CD4-positive, alpha-beta T cell treated with Interleukin-21 for 1 hour (primary cell): ENCODE measurements around the gene CD46.

ENCODE experiments used
- DNase-seq: peaks from one replicate; pipeline ENCODE4 v3.0.0-alpha.2; 2020

CD46 gene

GRCh38 chr1:207817166-207817565 is 65.3 kb downstream of the CD46 start:
- no peak for DNase-seq

GRCh38 chr1:207817778-207818751 is 66.2 kb downstream of the CD46 start:
- no peak for DNase-seq

GRCh38 chr1:207818971-207819451 is 67.2 kb downstream of the CD46 start:
- no peak for DNase-seq

GRCh38 chr1:207820568-207821463 is 69.0 kb downstream of the CD46 start:
- DNase-seq, result no peak

GRCh38 chr1:207821464-207822045 is 69.7 kb downstream of the CD46 start:
- DNase-seq, result no peak

GRCh38 chr1:207822124-207822601 is 70.3 kb downstream of the CD46 start:
- DNase-seq, result no peak

GRCh38 chr1:207822602-207823451 is 71.0 kb downstream of the CD46 start:
- peak; percentile 89 for DNase-seq

- DNase-seq, result no peak
Measured at GRCh38 chr1:207823531-207823879, 71.7 kb downstream of the CD46 start.

GRCh38 chr1:207823880-207824566 is 72.2 kb downstream of the CD46 start:
- DNase-seq, result peak; percentile 91

- no peak for DNase-seq
Measured at GRCh38 chr1:207824691-207825408, 73.0 kb downstream of the CD46 start.

- DNase-seq, result no peak
Measured at GRCh38 chr1:207825409-207825695, 73.5 kb downstream of the CD46 start.

- peak; percentile 91 for DNase-seq
Measured at GRCh38 chr1:207825719-207826556, 74.1 kb downstream of the CD46 start.

GRCh38 chr1:207826557-207827487 is 75.0 kb downstream of the CD46 start:
- no peak for DNase-seq

- DNase-seq, result no peak
Measured at GRCh38 chr1:207827488-207827830, 75.6 kb downstream of the CD46 start.

GRCh38 chr1:207828046-207828445 is 76.2 kb downstream of the CD46 start:
- DNase-seq, result no peak

- DNase-seq, result peak; percentile 76
Measured at GRCh38 chr1:207828485-207829158, 76.8 kb downstream of the CD46 start.

- no peak for DNase-seq
Measured at GRCh38 chr1:207829576-207829975, 77.7 kb downstream of the CD46 start.

- no peak for DNase-seq
Measured at GRCh38 chr1:207830788-207831187, 78.9 kb downstream of the CD46 start.
